ENCODE measurements around the gene APBA1. TPM values are rescaled to one million over a fixed set of nuclear protein-coding genes. Genes with fewer than 3 reads are reported as not detected.

The APBA1 gene
- total and polyA plus RNA-seq, 9 of the 15 experiments (the other 6 are each of a cell fraction or from before 2014, with no cell fraction given): 0.01 to 0.02 TPM; not detected in 7

DNA sequence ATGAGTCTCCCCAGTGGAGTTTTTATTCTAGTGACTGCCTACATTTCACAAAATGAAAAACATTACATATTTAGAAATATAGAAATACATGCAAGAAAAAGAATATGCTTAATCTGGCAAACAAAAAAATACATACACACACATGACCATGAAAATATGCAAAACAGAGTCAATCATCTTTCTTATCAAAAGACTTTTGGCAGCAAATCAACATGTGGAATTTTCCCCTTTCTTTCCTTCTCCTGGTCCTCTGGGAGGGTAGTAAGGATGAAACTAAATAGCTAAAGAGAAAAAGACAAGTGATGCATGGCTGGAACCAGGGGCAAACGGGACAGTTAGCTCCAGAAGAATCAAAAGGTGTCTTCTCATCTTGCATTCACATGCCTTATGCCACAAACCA, 69.4 kb downstream of the APBA1 start:
- ATAC-seq (no peak), FAIRE-seq (no peak), DNase-seq (ENCODE audit: extremely low read depth in 1 of 4, low spot score in 3 of 4) (no peak)
- POLR2A ChIA-PET: no interaction called here
- CTCF ChIA-PET (ENCODE audit: low intra/inter-chr PET ratio): no interaction called here
- no peaks in the 10 kb centered on the region for H4K20me1 ChIP-seq (replicated peaks; ENCODE audit: control insufficient read depth, insufficient read depth, low read length)
- intact Hi-C loops (cut with micrococcal nuclease): no loop called here
- H3K9ac ChIP-seq (ENCODE audit: insufficient read depth in 1 of 2, low read depth in 2 of 2, low read length in 2 of 2): no peak overlapping the region
- H3K9me3 ChIP-seq (replicated peaks; ENCODE audit: control insufficient read depth, insufficient read depth, low read depth, low read length): no peaks in the 10 kb centered on the region
- no peaks in the 10 kb centered on the region for H3K4me1 ChIP-seq (replicated peaks in 1 of 2; ENCODE audit: control insufficient read depth in 2 of 2, insufficient read depth in 2 of 2, low read length in 2 of 2)
- H3K4me2 ChIP-seq (ENCODE audit: insufficient read depth, low read length): no peak overlapping the region
- H3K27ac ChIP-seq (ENCODE audit: extremely low read depth, low read depth, low read length): no peak overlapping the region
- H3K9me1 ChIP-seq (ENCODE audit: control insufficient read depth, insufficient read depth, low read length): no peaks in the 10 kb centered on the region
- H3K36me3 ChIP-seq (ENCODE audit: control insufficient read depth, insufficient read depth, low read length): no peaks in the 10 kb centered on the region
- TF ChIP-seq ILK (tag; IDR thresholded peaks at IDR 0.05; ENCODE audit: borderline replicate concordance, low read depth) (no peak), CEBPB (tag; IDR thresholded peaks at IDR 0.05) (no peak), MYC (IDR thresholded peaks at IDR 0.05; ENCODE audit: low read depth, low read length) (no peak), MYC (CRISPR knock-in tag; IDR thresholded peaks at IDR 0.05; ENCODE audit: borderline replicate concordance, low read depth) (no peak), E2F3 (CRISPR knock-in tag; IDR thresholded peaks at IDR 0.05) (no peak), COPS2 (conservative IDR thresholded peaks at IDR 0.05) (no peak)
- TF ChIP-seq, protein P1, sequence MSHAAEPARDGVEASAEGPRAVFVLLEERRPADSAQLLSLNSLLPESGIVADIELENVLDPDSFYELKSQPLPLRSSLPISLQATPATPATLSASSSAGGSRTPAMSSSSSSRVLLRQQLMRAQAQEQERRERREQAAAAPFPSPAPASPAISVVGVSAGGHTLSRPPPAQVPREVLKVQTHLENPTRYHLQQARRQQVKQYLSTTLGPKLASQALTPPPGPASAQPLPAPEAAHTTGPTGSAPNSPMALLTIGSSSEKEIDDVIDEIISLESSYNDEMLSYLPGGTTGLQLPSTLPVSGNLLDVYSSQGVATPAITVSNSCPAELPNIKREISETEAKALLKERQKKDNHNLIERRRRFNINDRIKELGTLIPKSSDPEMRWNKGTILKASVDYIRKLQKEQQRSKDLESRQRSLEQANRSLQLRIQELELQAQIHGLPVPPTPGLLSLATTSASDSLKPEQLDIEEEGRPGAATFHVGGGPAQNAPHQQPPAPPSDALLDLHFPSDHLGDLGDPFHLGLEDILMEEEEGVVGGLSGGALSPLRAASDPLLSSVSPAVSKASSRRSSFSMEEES (CRISPR knock-in tag; IDR thresholded peaks at IDR 0.05): no peak
- H2AFZ ChIP-seq (ENCODE audit: low read depth, low read length): no peak overlapping the region
- no peak overlapping the region for H3K4me3 ChIP-seq
- in situ Hi-C loops (cut with MboI): no loop called here
- no peaks in the 10 kb centered on the region for H3K79me2 ChIP-seq (ENCODE audit: control insufficient read depth, insufficient read depth, low read length)
- BruUV-seq (replicated peaks): no TSS peak
- WGBS (ENCODE audit: insufficient coverage, low coverage, missing lambda C conversion rate): 0% methylated on average over 1 of the region's 1 CpG
- H3K27me3 ChIP-seq (ENCODE audit: control insufficient read depth in 2 of 2, insufficient read depth in 2 of 2, low read length in 2 of 2): peaks cover 0 to 8% of the 10 kb centered on the region in 2 experiments; a peak in 2 of 5 replicates
